ENCODE measurements around the gene EXOSC10.

- TF ChIP-seq ZNF318 (IDR thresholded peaks at IDR 0.05; ENCODE audit: borderline replicate concordance in 1 of 2, low read depth in 1 of 2) (no peak), ZBTB7A (IDR thresholded peaks at IDR 0.05; ENCODE audit: borderline replicate concordance, control insufficient read depth, low read depth, low read length) (no peak), ZNF12 (CRISPR knock-in tag; IDR thresholded peaks at IDR 0.05) (no peak), TEAD4 (IDR thresholded peaks at IDR 0.05; ENCODE audit: low read length) (no peak), TEAD4 (CRISPR knock-in tag; IDR thresholded peaks at IDR 0.05; ENCODE audit: borderline replicate concordance) (no peak), HDGF (IDR thresholded peaks at IDR 0.05) (no peak), KLF10 (CRISPR knock-in tag; IDR thresholded peaks at IDR 0.05) (no peak), SP1 (CRISPR knock-in tag; IDR thresholded peaks at IDR 0.05) (no peak), ZBTB43 (CRISPR knock-in tag; IDR thresholded peaks at IDR 0.05) (no peak), CHD2 (IDR thresholded peaks at IDR 0.05; ENCODE audit: low read depth, low read length) (no peak), MYC (IDR thresholded peaks at IDR 0.05; ENCODE audit: low read depth, low read length) (no peak), MYC (CRISPR knock-in tag; IDR thresholded peaks at IDR 0.05; ENCODE audit: borderline replicate concordance, low read depth) (no peak), ZNF274 (IDR thresholded peaks at IDR 0.05; ENCODE audit: borderline replicate concordance, low read depth, low read length) (no peak), HNRNPK (IDR thresholded peaks at IDR 0.05; ENCODE audit: low read depth, low read length, poor library complexity, severe bottlenecking) (no peak)
These were observed 1.7 kb upstream of the EXOSC10 start for GRCh38 chr1:11101347-11101746.

Data from K562 (cell line).